Upper lobe of right lung (tissue), 1 donor: ENCODE results near the gene VPS13D. TPM values are rescaled to one million over a fixed set of nuclear protein-coding genes. Genes with fewer than 3 reads are reported as not detected.

Experiments used
- ATAC-seq: fragments of 200-7000 bp; cut with Tn5 transposase; one replicate; pipeline ENCODE4 v1.9.1; 2020; ENCODE audit warnings: mild to moderate bottlenecking, moderate library complexity
- DNase-seq: peaks from one replicate; pipeline ENCODE4 v3.0.0-alpha.2; 2020
- H3K27ac ChIP-seq: fragments of 200-600 bp; one replicate; pipeline ENCODE4 v1.8.0; 2022
- H3K27me3 ChIP-seq: fragments of 200-600 bp; one replicate; pipeline ENCODE4 v1.8.0; 2022; ENCODE audit warnings: mild to moderate bottlenecking
- H3K36me3 ChIP-seq: fragments of 200-600 bp; one replicate; pipeline ENCODE4 v1.8.0; 2022
- H3K4me1 ChIP-seq: fragments of 200-600 bp; one replicate; pipeline ENCODE4 v1.8.0; 2022
- H3K4me3 ChIP-seq: fragments of 200-600 bp; one replicate; pipeline ENCODE4 v1.8.0; 2022; ENCODE audit warnings: mild to moderate bottlenecking
- H3K9me3 ChIP-seq: fragments of 200-600 bp; one replicate; pipeline ENCODE4 v1.8.0; 2022
- CTCF ChIP-seq: fragments of 200-600 bp; IDR thresholded peaks from one replicate; pipeline ENCODE4 v1.8.0; 2022; ENCODE audit warnings: antibody characterized with exemption
- intact Hi-C: fragments of 100-400 bp; cut with DNase I; formaldehyde crosslinking; loops from one replicate; pipeline ENCODE4 v1.11.0; 2022
- total RNA-seq: library from RNA; stranded (reverse); fragmentation: NEBNext Ultra II Directional; extraction: Animal tissue kit (Norgen Biotek cat#: 25700); gene quantifications from one replicate; pipeline ENCODE4 v1.2.1, GENCODE V29; 2021
- donor health status: DM: no; HTN: yes; CAD: no; lungs with severe emphysema.

VPS13D gene
- total RNA-seq, 1 donor from 2014 or later, result 74.7 TPM

- TF ChIP-seq CTCF, result no peak
- intact Hi-C loops, result no loop called here
- peaks cover 32% of the 10 kb centered on the region for H3K36me3 ChIP-seq
- H3K27ac ChIP-seq, result no peak overlapping the region
- no peaks in the 10 kb centered on the region for H3K9me3 ChIP-seq
- H3K27me3 ChIP-seq, result no peaks in the 10 kb centered on the region
- ATAC-seq (no peak), DNase-seq (no peak)
- no peaks in the 10 kb centered on the region for H3K4me1 ChIP-seq
- H3K4me3 ChIP-seq, result no peak overlapping the region
These were observed 187.6 kb downstream of the VPS13D start for GRCh38 chr1:12417389-12417788.

DNA sequence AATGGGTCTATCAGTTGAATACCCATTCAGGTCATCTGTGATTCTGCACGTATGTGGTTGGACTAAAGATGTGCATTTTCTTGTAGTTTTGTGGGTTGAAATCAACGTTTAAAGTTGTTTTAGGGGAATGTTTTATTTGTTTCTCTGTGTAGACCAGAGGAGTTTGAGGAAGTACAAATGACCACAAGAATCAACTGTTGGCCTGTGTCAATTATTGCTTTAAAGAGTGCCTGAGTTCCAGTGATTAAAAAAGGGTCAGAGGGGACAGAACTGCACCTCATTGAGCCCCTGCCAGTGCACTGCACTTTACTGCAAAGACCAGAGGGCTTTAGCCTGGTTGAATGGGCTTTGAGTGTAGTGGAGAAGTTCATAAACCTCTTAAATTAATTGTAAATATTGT, 190.3 kb downstream of the VPS13D start:
- TF ChIP-seq CTCF, result no peak
- Histone ChIP-seq H3K27me3 (no peaks in the 10 kb centered on the region), H3K4me1 (peaks cover 15% of the 10 kb centered on the region), H3K4me3 (no peak overlapping the region), H3K27ac (no peak overlapping the region), H3K9me3 (no peaks in the 10 kb centered on the region), H3K36me3 (peaks cover 30% of the 10 kb centered on the region)
- ATAC-seq (no peak), DNase-seq (no peak)
- intact Hi-C loops, result no loop called here

DNA sequence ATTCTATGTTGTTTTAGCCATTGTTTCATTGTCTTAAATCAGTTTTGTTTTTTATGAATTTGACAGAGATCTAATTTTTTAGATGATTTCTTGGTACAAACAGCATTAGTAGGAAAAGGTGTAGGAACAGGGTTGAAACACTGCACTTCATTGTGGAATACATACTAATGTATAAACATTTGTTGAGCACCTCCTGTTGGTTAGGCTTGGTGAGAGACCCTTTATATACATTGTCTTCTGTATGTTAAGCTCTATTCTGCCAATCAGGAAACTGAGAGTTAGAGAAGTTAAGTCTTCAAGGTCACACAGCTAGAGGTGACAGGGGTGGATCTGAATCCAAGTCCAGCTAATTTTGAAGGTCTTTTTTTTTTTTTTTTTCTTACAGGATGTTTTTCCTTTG, 192.7 kb downstream of the VPS13D start:
- DNase-seq, result no peak
- intact Hi-C loops, result no loop called here
- ATAC-seq, result no peak
- no peaks in the 10 kb centered on the region for H3K27me3 ChIP-seq
- no peak for TF ChIP-seq CTCF
- peaks cover 7% of the 10 kb centered on the region for H3K36me3 ChIP-seq
- H3K4me1 ChIP-seq, result peaks cover 15% of the 10 kb centered on the region
- no peaks in the 10 kb centered on the region for H3K9me3 ChIP-seq
- H3K27ac ChIP-seq, result no peak overlapping the region
- no peak overlapping the region for H3K4me3 ChIP-seq

- intact Hi-C loops, result no loop called here
- Histone ChIP-seq H3K36me3 (peaks cover 11% of the 10 kb centered on the region), H3K27ac (no peak overlapping the region), H3K27me3 (no peaks in the 10 kb centered on the region), H3K9me3 (no peaks in the 10 kb centered on the region), H3K4me3 (no peak overlapping the region), H3K4me1 (peaks cover 15% of the 10 kb centered on the region)
- no peak for ATAC-seq
- no peak for TF ChIP-seq CTCF
- no peak for DNase-seq
These were observed 194.3 kb downstream of the VPS13D start for GRCh38 chr1:12424087-12424529.

DNA sequence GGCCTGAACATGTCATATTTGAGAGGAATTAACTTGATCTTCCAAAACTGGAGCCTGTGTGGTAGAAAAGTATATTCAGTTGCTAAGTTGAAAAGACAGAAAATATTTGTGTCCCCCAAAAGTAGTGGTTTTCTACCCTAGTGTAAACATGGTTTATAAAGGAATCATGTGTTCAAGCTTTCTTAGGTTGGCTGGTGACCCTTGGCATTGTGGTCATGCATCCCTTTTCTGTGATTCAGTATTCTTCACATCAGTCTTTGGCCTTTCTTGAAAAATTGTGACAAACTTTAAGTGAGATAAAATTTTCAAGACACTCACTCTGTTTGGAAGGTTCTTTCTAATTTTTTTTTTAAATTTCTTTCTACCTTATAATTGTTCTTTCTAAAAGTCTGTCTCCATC, 195.0 kb downstream of the VPS13D start:
- H3K36me3 ChIP-seq, result peaks cover 11% of the 10 kb centered on the region
- H3K27me3 ChIP-seq, result no peaks in the 10 kb centered on the region
- peaks cover 20% of the 10 kb centered on the region for H3K4me1 ChIP-seq
- no peak for ATAC-seq
- H3K9me3 ChIP-seq, result no peaks in the 10 kb centered on the region
- TF ChIP-seq CTCF, result no peak
- H3K4me3 ChIP-seq, result no peak overlapping the region
- H3K27ac ChIP-seq, result no peak overlapping the region
- intact Hi-C loops, result no loop called here
- no peak for DNase-seq

- intact Hi-C loops, result no loop called here
- no peak for TF ChIP-seq CTCF
- Histone ChIP-seq H3K27me3 (no peaks in the 10 kb centered on the region), H3K4me1 (peaks cover 23% of the 10 kb centered on the region), H3K9me3 (no peaks in the 10 kb centered on the region), H3K4me3 (no peak overlapping the region), H3K36me3 (peaks cover 11% of the 10 kb centered on the region), H3K27ac (no peak overlapping the region)
- DNase-seq, result no peak
- no peak for ATAC-seq
These were observed 196.2 kb downstream of the VPS13D start for GRCh38 chr1:12426030-12426429.
